Smooth muscle cell (in vitro differentiated cells): Measurements from ENCODE around the gene NAT9. TPM values are rescaled to one million over a fixed set of nuclear protein-coding genes. Genes with fewer than 3 reads are reported as not detected.

ENCODE experiments used
- DNase-seq: peaks from one replicate; lab custom pipeline; 2025; ENCODE audit not compliant: unreplicated experiment; lab: John Stamatoyannopoulos, UW
- H2AFZ ChIP-seq: fragments of 200-600 bp; sonication (generic); 2 replicates; pipeline ENCODE4 v1.6.0; 2016; ENCODE audit warnings: antibody characterized with exemption, low read depth, mild to moderate bottlenecking
- H3F3A ChIP-seq: fragments of 200-600 bp; sonication (generic); 2 replicates; pipeline ENCODE4 v1.6.0; 2017; ENCODE audit warnings: antibody characterized with exemption, low read depth
- H3K27ac ChIP-seq: fragments of 200-600 bp; sonication (generic); 2 replicates; pipeline ENCODE4 v1.5.1; 2016; ENCODE audit warnings: low read depth, mild to moderate bottlenecking
- H3K27me3 ChIP-seq: fragments of 200-600 bp; sonication (generic); 2 replicates; pipeline ENCODE4 v1.6.1; 2016; ENCODE audit warnings: low read depth, mild to moderate bottlenecking
- H3K36me3 ChIP-seq: fragments of 200-600 bp; sonication (generic); 2 replicates; pipeline ENCODE4 v1.5.1; 2016; ENCODE audit warnings: low read depth
- H3K4me1 ChIP-seq: fragments of 200-600 bp; sonication (generic); 2 replicates; pipeline ENCODE4 v1.5.1; 2016; ENCODE audit warnings: low read depth
- H3K4me2 ChIP-seq: fragments of 200-600 bp; sonication (generic); 2 replicates; pipeline ENCODE4 v1.6.0; 2016; ENCODE audit warnings: mild to moderate bottlenecking
- H3K4me3 ChIP-seq: fragments of 200-600 bp; sonication (generic); 2 replicates; pipeline ENCODE4 v1.5.1; 2016; ENCODE audit warnings: mild to moderate bottlenecking
- H3K79me2 ChIP-seq: fragments of 200-600 bp; sonication (generic); 2 replicates; pipeline ENCODE4 v1.6.0; 2016; ENCODE audit warnings: low read depth, mild to moderate bottlenecking
- H3K9ac ChIP-seq: fragments of 200-600 bp; sonication (generic); 2 replicates; pipeline ENCODE4 v1.6.0; 2016; ENCODE audit warnings: low read depth
- H3K9me3 ChIP-seq: fragments of 200-600 bp; sonication (generic); replicated peaks from 2 replicates; pipeline ENCODE4 v1.5.1; 2016; ENCODE audit warnings: low read depth
- H4K20me1 ChIP-seq: fragments of 200-600 bp; sonication (generic); 2 replicates; pipeline ENCODE4 v1.6.0; 2016; ENCODE audit warnings: low read depth
- WGBS: methylation state at CpG from one replicate; pipeline ENCODE4 v1.1.7; 2016; ENCODE audit warnings: low lambda C conversion rate; 5-methylcytosine and 5-hydroxymethylcytosine counted together
- polyA plus RNA-seq: library from polyadenylated mRNA; unstranded; fragments of >200 nt; fragmentation: Nextera tagmentation; extraction: Ambion mirVana; gene quantifications from 2 replicates; pipeline ENCODE4 v1.2.1, GENCODE V29; 2016
- total RNA-seq: library from RNA; depleted of rRNA; stranded (reverse); fragments of >200 nt; gene quantifications from 2 replicates; pipeline ENCODE4 v1.2.3, GENCODE V29; 2014
- TF ChIP-seq, protein P1 (sequence below): fragments of 200-600 bp; sonication (generic); IDR thresholded peaks from 2 replicates; pipeline ENCODE4 v1.5.1; 2017; ENCODE audit warnings: borderline replicate concordance, mild to moderate bottlenecking, antibody characterized with exemption; ENCODE audit not compliant: insufficient read depth, poor library complexity, severe bottlenecking

Gene NAT9
- total and polyA plus RNA-seq, 2 experiments from 2014 or later = 21.4 to 42.5 TPM

- H3F3A ChIP-seq = no peaks in the 10 kb centered on the region
- H4K20me1 ChIP-seq = peaks cover 22% of the 10 kb centered on the region
- no peaks in the 10 kb centered on the region for H3K36me3 ChIP-seq
- TF ChIP-seq, protein P1, sequence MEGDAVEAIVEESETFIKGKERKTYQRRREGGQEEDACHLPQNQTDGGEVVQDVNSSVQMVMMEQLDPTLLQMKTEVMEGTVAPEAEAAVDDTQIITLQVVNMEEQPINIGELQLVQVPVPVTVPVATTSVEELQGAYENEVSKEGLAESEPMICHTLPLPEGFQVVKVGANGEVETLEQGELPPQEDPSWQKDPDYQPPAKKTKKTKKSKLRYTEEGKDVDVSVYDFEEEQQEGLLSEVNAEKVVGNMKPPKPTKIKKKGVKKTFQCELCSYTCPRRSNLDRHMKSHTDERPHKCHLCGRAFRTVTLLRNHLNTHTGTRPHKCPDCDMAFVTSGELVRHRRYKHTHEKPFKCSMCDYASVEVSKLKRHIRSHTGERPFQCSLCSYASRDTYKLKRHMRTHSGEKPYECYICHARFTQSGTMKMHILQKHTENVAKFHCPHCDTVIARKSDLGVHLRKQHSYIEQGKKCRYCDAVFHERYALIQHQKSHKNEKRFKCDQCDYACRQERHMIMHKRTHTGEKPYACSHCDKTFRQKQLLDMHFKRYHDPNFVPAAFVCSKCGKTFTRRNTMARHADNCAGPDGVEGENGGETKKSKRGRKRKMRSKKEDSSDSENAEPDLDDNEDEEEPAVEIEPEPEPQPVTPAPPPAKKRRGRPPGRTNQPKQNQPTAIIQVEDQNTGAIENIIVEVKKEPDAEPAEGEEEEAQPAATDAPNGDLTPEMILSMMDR = no peak
- H3K27ac ChIP-seq = no peak overlapping the region
- no peak overlapping the region for H2AFZ ChIP-seq
- no peak for DNase-seq
- no peak overlapping the region for H3K4me2 ChIP-seq
- peaks cover 7% of the 10 kb centered on the region for H3K4me1 ChIP-seq
- H3K9me3 ChIP-seq = no peaks in the 10 kb centered on the region
- WGBS = 96% methylated on average over 7 of the region's 7 CpGs
- no peaks in the 10 kb centered on the region for H3K27me3 ChIP-seq
- H3K79me2 ChIP-seq = no peaks in the 10 kb centered on the region
- H3K9ac ChIP-seq = no peak overlapping the region
- H3K4me3 ChIP-seq = no peak overlapping the region
Measured at GRCh38 chr17:74768763-74769114, 7.4 kb downstream of the NAT9 start.

DNA sequence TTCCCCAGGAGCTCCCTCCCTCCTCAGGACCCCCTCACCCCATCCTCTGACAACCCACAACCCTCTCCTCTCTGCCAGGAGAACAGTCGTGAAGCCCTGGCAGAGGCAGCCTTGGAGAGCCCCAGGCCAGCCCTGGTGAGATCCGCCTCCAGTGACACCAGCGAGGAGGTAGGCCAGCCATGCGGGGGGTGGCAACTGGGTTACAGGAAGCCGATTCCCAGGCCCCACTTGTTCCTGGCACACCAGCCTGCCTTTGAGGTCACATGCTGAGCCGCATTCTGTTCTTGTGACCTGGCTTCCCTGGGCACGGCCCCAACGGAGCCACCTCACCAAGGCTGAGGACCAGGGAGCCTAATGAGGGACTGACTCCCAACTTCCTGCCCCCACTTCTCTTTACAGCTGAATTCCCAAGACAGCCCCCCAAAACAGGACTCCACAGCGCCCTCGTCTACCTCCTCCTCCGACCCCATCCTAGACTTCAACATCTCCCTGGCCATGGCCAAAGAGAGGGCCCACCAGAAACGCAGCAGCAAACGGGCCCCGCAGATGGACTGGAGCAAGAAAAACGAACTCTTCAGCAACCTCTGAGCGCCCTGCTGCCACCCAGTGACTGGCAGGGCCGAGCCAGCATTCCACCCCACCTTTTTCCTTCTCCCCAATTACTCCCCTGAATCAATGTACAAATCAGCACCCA, 7.9 kb downstream of the NAT9 start:
- H3K4me3 ChIP-seq = no peak overlapping the region
- no peak overlapping the region for H2AFZ ChIP-seq
- no peaks in the 10 kb centered on the region for H3F3A ChIP-seq
- no peak overlapping the region for H3K4me2 ChIP-seq
- peaks cover 17% of the 10 kb centered on the region for H4K20me1 ChIP-seq
- no peaks in the 10 kb centered on the region for H3K9me3 ChIP-seq
- H3K79me2 ChIP-seq = no peaks in the 10 kb centered on the region
- H3K9ac ChIP-seq = no peak overlapping the region
- H3K27ac ChIP-seq = no peak overlapping the region
- H3K4me1 ChIP-seq = peaks cover 12% of the 10 kb centered on the region
- no peaks in the 10 kb centered on the region for H3K27me3 ChIP-seq
- 91% methylated on average over 17 of the region's 17 CpGs for WGBS
- no peak for DNase-seq
- TF ChIP-seq, protein P1 = no peak
- H3K36me3 ChIP-seq = no peaks in the 10 kb centered on the region

DNA sequence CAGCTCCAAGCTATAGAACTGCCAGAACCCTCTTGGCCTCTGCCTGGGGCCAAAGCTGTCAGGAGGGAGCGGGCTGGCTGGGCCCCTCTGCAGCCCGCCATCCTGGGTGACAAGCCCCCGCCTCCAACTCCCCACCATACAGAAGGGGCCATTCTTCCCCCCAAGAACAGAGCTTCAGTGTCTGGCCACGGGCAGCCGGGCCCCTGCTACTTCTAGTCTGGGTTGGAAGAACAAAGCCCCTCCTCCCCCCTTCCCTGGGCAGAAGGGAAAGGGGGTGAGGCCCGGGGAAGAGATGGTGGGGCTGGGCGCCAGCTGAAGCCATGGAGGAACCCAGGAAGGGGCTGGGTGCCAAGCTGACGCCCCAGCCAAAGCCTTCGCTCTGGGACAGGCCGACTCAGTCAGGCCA, 9.0 kb downstream of the NAT9 start:
- DNase-seq = no peak
- Histone ChIP-seq H3K4me3 (no peak overlapping the region), H3F3A (no peaks in the 10 kb centered on the region), H2AFZ (no peak overlapping the region), H3K9ac (no peak overlapping the region), H3K4me1 (peaks cover 19% of the 10 kb centered on the region), H4K20me1 (peaks cover 8% of the 10 kb centered on the region), H3K27ac (no peak overlapping the region), H3K27me3 (no peaks in the 10 kb centered on the region), H3K79me2 (no peaks in the 10 kb centered on the region), H3K36me3 (no peaks in the 10 kb centered on the region), H3K9me3 (no peaks in the 10 kb centered on the region), H3K4me2 (no peak overlapping the region)
- over 99% methylated on average over 10 of the region's 10 CpGs for WGBS
- TF ChIP-seq, protein P1 = no peak

GRCh38 chr17:74766413-74766812, 9.7 kb downstream of the NAT9 start:
- H3F3A ChIP-seq = no peaks in the 10 kb centered on the region
- no peak overlapping the region for H3K9ac ChIP-seq
- TF ChIP-seq, protein P1 = no peak
- H4K20me1 ChIP-seq = peaks cover under 1% of the 10 kb centered on the region
- no peak overlapping the region for H3K27ac ChIP-seq
- 83% methylated on average over 2 of the region's 2 CpGs for WGBS
- no peak overlapping the region for H2AFZ ChIP-seq
- no peak overlapping the region for H3K4me2 ChIP-seq
- no peaks in the 10 kb centered on the region for H3K36me3 ChIP-seq
- H3K27me3 ChIP-seq = no peaks in the 10 kb centered on the region
- no peak overlapping the region for H3K4me3 ChIP-seq
- DNase-seq = no peak
- H3K9me3 ChIP-seq = no peaks in the 10 kb centered on the region
- no peaks in the 10 kb centered on the region for H3K79me2 ChIP-seq
- peaks cover 19% of the 10 kb centered on the region for H3K4me1 ChIP-seq
